Lower leg skin (tissue), 4 donors: Measurements from ENCODE around the gene BMP7. TPM values are rescaled to one million over a fixed set of nuclear protein-coding genes. Genes with fewer than 3 reads are reported as not detected.

Experiments
- DNase-seq, 2 donors: peaks; one replicate each; pipeline ENCODE4 v3.0.0-alpha.2; 2019; ENCODE audit warnings: low spot score in 2 of 2
- H3K4me3 ChIP-seq: fragments of 200-600 bp; sonication (generic); 2 replicates; pipeline ENCODE4 v1.5.1; 2017; ENCODE audit warnings: mild to moderate bottlenecking, low read depth; ENCODE audit not compliant: poor library complexity, severe bottlenecking
- POLR2A ChIP-seq, 2 donors: fragments of 450-650 bp; IDR thresholded peaks; one replicate each; pipeline ENCODE4 v1.6.1; 2016 to 2017; ENCODE audit warnings: antibody characterized with exemption in 2 of 2, mild to moderate bottlenecking in 1 of 2, moderate library complexity in 1 of 2
- WGBS, 2 donors: methylation state at CpG; one replicate each; pipeline ENCODE4 v1.1.5; 2018; 5-methylcytosine and 5-hydroxymethylcytosine counted together
- intact Hi-C: fragments of 100-400 bp; cut with DNase I; formaldehyde crosslinking; loops from one replicate; pipeline ENCODE4 v1.15.0; 2023; ENCODE audit warnings: low total_unique reads
- total RNA-seq, 4 donors: library from RNA; depleted of rRNA; stranded (reverse); fragments of >200 nt; gene quantifications; one replicate each; pipeline ENCODE4 v1.1.0, GENCODE V29; 2016
- TF ChIP-seq, protein P1 (sequence below), 3 donors: fragments of 450-650 bp; IDR thresholded peaks; one replicate each; pipeline ENCODE4 v1.5.1; 2016; ENCODE audit warnings: antibody characterized with exemption in 3 of 3, mild to moderate bottlenecking in 3 of 3, moderate library complexity in 2 of 3

Gene BMP7
- total RNA-seq, 4 donors from 2014 or later = 40.5 to 66.3 (median 46.8) TPM

DNA sequence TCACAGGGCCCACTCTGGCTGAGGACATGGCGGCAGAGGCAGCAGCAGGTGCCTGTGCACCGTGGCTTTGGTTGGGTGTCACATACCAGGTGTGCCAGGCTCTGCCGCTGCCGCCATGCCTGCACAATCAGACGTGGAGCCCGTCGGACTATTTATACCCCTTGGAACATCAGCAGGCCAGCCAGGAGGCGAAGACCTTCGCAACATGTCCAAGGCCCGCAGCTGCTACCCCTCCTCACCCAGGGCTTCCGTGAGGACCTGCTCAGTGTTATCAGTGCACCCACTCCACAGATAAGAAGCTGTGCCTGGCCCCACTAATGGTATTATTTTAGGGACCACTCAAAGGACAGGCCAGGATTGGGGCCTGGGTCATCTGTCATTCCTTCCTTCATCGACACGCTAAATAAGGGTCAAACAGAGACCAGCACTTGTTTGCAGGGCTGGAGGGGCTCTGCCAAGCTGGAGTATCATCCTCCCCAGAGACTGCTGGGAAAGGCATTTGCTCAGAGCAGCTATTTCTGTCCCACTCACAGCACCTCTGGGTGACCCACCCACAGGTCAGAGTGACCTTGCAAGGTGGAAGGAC lies 109.2 kb downstream of the BMP7 start:
- DNase-seq = no peak
- intact Hi-C loops = no loop called here
- WGBS, 2 donors = 91 to 94% methylated on average over 6 to 13 of the region's 13 CpGs

DNA sequence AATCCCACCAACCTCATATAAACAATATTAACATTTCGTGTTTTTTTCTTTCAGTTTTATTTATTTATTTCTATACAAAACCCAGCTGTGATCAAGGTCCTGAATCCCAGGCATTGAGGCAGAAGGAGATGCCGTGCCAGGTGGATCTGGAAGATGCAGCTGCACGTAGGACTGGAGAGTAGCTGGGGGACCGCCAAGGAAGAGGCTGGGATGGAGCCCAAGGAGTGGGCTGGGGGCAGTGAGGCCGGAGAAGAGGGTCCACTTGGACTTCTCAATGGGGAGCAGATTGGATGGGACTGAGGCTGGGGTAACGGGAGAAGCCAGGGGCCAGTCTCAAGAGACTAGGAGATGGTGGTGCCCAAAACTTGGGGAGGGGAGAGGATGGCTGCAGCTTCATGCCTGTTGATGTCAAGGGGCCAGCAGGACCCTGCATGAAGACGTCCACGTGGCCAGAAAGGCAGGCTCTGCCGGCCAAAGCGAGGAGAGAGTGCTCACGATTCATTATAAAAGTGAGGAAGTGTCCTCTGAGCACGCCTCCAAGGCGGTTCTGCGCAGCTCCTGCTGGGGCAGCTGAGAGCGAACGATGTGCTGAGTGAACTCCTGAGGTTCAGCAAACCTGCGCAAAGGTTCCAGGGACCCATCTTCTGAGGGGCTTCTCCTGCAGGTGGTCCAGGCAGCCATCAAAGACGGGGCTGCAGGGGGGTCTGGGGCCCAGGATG lies 110.3 kb downstream of the BMP7 start:
- no peak for TF ChIP-seq POLR2A (IDR thresholded peaks at IDR 0.05)
- TF ChIP-seq, protein P1, sequence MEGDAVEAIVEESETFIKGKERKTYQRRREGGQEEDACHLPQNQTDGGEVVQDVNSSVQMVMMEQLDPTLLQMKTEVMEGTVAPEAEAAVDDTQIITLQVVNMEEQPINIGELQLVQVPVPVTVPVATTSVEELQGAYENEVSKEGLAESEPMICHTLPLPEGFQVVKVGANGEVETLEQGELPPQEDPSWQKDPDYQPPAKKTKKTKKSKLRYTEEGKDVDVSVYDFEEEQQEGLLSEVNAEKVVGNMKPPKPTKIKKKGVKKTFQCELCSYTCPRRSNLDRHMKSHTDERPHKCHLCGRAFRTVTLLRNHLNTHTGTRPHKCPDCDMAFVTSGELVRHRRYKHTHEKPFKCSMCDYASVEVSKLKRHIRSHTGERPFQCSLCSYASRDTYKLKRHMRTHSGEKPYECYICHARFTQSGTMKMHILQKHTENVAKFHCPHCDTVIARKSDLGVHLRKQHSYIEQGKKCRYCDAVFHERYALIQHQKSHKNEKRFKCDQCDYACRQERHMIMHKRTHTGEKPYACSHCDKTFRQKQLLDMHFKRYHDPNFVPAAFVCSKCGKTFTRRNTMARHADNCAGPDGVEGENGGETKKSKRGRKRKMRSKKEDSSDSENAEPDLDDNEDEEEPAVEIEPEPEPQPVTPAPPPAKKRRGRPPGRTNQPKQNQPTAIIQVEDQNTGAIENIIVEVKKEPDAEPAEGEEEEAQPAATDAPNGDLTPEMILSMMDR (IDR thresholded peaks at IDR 0.05) = no peak
- DNase-seq = no peak
- no peak overlapping the region for H3K4me3 ChIP-seq
- intact Hi-C loops = no loop called here
- 83 to 84% methylated on average over 18 of the region's 18 CpGs for whole genome bisulfite sequencing, 2 donors

More for the DNA sequence above, 109.2 kb downstream of the BMP7 start:
- no peak overlapping the region for H3K4me3 ChIP-seq
- TF ChIP-seq, protein P1 (IDR thresholded peaks at IDR 0.05) = no peak
- TF ChIP-seq POLR2A (IDR thresholded peaks at IDR 0.05) = no peak

DNA sequence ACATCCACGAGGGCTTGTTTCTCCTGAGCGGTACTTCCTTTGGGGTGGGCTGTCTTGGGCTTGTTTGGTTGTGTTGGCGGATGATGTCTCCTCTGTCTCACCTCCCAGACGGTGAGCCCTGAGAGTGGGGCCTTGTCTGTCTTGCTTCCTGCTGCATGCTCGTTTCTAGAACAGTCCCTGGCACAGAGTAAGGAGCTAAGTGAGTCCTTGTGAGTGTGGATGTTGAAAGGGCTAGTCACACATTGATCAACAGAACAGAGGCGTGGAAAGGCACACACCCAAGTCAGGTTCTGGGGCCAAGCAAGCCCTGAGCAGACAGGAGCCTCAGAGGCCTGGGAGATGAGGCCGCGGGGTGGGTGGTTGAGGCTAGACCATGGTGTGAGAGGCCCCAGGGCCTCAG lies 111.0 kb downstream of the BMP7 start:
- 76 to 78% methylated on average over 8 of the region's 8 CpGs for WGBS, 2 donors
- intact Hi-C loops = no loop called here
- no peak overlapping the region for H3K4me3 ChIP-seq
- no peak for DNase-seq
- TF ChIP-seq, protein P1 (IDR thresholded peaks at IDR 0.05) = no peak
- TF ChIP-seq POLR2A (IDR thresholded peaks at IDR 0.05) = no peak

DNA sequence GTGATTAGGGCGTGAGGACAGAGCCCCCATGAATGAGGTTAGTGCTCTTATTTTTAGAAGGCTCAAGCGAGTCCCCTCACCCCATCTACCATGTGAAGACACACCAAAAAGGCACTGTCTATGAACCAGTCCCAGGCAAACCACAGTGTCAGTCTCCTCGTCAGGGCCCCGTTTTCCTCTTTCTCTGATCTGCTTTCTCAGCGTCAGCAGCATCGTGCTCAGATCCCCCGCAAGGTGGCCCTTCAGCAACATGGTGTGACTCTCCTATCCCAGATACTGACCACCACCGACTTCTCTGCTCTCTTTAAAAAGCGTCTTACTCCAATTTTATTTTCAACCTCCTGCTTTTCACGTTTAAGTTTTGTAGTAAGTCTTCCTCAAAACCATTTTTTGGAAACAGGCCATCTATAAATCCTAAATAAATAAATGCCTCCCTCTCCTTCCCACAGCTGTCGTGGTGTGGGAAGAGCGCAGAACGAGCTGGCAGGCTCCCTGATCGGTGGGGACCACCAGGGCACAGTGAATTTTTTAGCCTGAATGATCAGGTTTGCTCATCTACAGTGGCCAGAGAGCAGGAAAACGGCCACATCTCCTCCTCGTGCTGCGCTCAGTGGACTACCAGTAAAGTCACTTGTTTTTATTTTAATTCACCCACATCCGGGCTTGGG lies 113.1 kb downstream of the BMP7 start:
- no peak for DNase-seq
- H3K4me3 ChIP-seq = no peak overlapping the region
- 81 to 83% methylated on average over 18 of the region's 18 CpGs for WGBS, 2 donors
- no peak for TF ChIP-seq POLR2A (IDR thresholded peaks at IDR 0.05)
- TF ChIP-seq, protein P1 (IDR thresholded peaks at IDR 0.05) = no peak
- intact Hi-C loops = no loop called here

DNA sequence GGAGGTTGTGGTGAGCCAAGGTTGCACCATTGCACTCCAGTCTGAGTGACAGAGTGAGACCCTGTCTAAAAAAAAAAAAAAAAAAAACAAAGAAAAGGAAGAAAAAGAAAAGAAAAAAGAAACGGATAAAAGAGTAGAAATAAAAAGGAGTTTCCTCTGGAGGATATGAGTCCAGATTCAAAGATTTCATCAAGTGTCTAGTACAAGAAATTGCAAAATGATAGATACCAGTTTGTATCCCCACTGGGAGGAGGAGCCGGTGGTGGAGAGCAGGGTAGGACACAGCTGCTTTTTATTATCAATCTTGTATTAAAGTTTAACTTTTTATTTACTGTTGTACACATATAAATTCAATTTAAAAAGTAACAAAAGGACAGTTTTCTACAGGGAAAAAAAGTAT lies 113.9 kb downstream of the BMP7 start:
- intact Hi-C loops = no loop called here
- WGBS, 2 donors = 47 to 64% methylated on average over 2 of the region's 2 CpGs

More for the DNA sequence above, 113.9 kb downstream of the BMP7 start:
- TF ChIP-seq, protein P1 (IDR thresholded peaks at IDR 0.05) = no peak
- no peak for TF ChIP-seq POLR2A (IDR thresholded peaks at IDR 0.05)
- no peak overlapping the region for H3K4me3 ChIP-seq
- no peak for DNase-seq
